Nephron (organoid): ENCODE measurements around the gene TXK.

ENCODE experiments used
- H3K27ac Mint-ChIP-seq, 3 experiments: 2 replicates each; pipeline ENCODE4 v1.8.0; 2020; ENCODE audit warnings: mixed read lengths in 3 of 3, mild to moderate bottlenecking in 2 of 3, moderate library complexity in 1 of 3
- H3K27me3 Mint-ChIP-seq: 2 replicates; pipeline ENCODE4 v1.8.0; 2021; ENCODE audit warnings: low read depth, mild to moderate bottlenecking, moderate library complexity, mixed read lengths
- H3K36me3 Mint-ChIP-seq: 2 replicates; pipeline ENCODE4 v1.8.0; 2020; ENCODE audit warnings: low read depth, mixed read lengths
- H3K4me1 Mint-ChIP-seq: 2 replicates; pipeline ENCODE4 v1.8.0; 2020; ENCODE audit warnings: mixed read lengths
- H3K4me3 Mint-ChIP-seq, 3 experiments: 2 replicates each; pipeline ENCODE4 v1.8.0; 2020; ENCODE audit warnings: mild to moderate bottlenecking in 3 of 3, mixed read lengths in 3 of 3, moderate library complexity in 2 of 3
- H3K9me3 Mint-ChIP-seq: 2 replicates; pipeline ENCODE4 v1.8.0; 2020; ENCODE audit warnings: mixed read lengths
- TF ChIP-seq, protein P1 (sequence below), 3 experiments: fragments of 200-600 bp; sonication (generic); IDR thresholded peaks; one replicate each; pipeline ENCODE4 v1.5.0; 2021; ENCODE audit warnings: antibody characterized with exemption in 3 of 3; ENCODE audit not compliant: unreplicated experiment in 3 of 3

The TXK gene

DNA sequence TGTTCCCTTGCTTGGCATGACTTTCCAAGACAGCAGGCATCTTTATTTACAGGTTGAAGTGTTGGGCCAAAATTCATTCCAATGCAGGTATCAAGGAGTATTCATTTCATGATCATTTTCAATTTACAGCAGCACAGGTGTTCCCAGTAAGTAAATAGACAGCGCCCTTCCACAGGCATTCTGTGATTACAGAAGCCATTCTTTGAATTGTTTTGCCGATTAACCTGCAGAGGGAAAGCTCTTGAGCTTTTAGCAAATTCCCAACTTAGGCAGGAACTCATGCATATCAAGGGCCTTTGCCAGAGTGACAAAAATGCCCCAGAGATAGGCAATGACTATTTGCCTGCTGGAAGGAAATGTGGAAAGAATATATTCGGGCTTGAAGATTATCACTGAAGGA, 6.8 kb downstream of the TXK start:
- TF ChIP-seq, protein P1, sequence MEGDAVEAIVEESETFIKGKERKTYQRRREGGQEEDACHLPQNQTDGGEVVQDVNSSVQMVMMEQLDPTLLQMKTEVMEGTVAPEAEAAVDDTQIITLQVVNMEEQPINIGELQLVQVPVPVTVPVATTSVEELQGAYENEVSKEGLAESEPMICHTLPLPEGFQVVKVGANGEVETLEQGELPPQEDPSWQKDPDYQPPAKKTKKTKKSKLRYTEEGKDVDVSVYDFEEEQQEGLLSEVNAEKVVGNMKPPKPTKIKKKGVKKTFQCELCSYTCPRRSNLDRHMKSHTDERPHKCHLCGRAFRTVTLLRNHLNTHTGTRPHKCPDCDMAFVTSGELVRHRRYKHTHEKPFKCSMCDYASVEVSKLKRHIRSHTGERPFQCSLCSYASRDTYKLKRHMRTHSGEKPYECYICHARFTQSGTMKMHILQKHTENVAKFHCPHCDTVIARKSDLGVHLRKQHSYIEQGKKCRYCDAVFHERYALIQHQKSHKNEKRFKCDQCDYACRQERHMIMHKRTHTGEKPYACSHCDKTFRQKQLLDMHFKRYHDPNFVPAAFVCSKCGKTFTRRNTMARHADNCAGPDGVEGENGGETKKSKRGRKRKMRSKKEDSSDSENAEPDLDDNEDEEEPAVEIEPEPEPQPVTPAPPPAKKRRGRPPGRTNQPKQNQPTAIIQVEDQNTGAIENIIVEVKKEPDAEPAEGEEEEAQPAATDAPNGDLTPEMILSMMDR (IDR thresholded peaks at IDR 0.05; ENCODE audit: unreplicated experiment in 3 of 3), result no peak
- H3K36me3 Mint-ChIP-seq, result no peaks in the 10 kb centered on the region
- H3K4me3 Mint-ChIP-seq, result no peak overlapping the region
- peaks cover 3% of the 10 kb centered on the region for H3K27me3 Mint-ChIP-seq
- H3K4me1 Mint-ChIP-seq, result peaks cover 17% of the 10 kb centered on the region
- H3K27ac Mint-ChIP-seq, result peak overlapping the region in 2 of 3 experiments; percentile 5 to 20
- no peaks in the 10 kb centered on the region for H3K9me3 Mint-ChIP-seq

DNA sequence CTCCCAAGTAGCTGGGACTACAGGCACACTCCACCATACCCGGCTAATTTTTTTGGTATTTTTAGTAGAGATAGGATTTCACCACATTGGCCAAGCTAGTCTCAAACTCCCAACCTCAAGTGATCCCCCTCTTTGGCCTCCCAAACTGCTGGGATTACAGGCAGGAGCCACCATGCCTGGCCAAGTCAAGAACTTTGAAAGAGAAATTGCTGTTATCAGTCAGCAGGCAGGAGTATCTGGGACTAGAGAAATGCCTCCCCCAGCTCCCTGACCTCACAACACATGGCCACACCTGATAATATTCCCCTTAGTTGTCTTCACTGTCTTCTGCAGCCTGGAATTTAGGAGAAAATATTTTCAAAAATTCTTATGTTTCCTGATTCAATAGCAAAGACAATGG, 7.4 kb downstream of the TXK start:
- no peaks in the 10 kb centered on the region for H3K36me3 Mint-ChIP-seq
- H3K9me3 Mint-ChIP-seq, result no peaks in the 10 kb centered on the region
- no peak overlapping the region for H3K27ac Mint-ChIP-seq
- TF ChIP-seq, protein P1 (IDR thresholded peaks at IDR 0.05; ENCODE audit: unreplicated experiment in 3 of 3), result no peak
- H3K4me1 Mint-ChIP-seq, result peaks cover 17% of the 10 kb centered on the region
- H3K27me3 Mint-ChIP-seq, result peaks cover 3% of the 10 kb centered on the region
- H3K4me3 Mint-ChIP-seq, result no peak overlapping the region

DNA sequence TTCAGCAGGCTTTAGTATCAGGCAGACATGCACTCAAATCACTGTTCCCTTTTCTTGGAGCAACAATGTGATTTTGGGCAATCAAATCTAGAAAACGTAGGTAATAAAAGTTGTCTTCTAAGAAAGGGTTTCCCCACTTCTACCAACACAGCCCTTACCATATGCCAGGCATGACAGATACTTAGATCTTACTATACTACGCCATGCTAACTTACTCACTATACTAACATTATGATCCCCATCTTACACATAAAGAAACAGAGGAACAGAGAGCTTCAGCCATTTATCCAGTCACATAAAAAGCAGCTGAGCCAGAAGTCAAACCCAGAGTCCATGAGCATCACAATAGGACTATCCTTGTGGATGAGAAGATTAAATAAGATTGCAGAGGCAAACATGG, 9.2 kb downstream of the TXK start:
- Mint-ChIP-seq H3K27me3 (peaks cover 3% of the 10 kb centered on the region), H3K27ac (no peak overlapping the region), H3K9me3 (no peaks in the 10 kb centered on the region), H3K4me1 (peaks cover 17% of the 10 kb centered on the region), H3K36me3 (no peaks in the 10 kb centered on the region), H3K4me3 (no peak overlapping the region)
- TF ChIP-seq, protein P1 (IDR thresholded peaks at IDR 0.05; ENCODE audit: unreplicated experiment in 3 of 3), result no peak

DNA sequence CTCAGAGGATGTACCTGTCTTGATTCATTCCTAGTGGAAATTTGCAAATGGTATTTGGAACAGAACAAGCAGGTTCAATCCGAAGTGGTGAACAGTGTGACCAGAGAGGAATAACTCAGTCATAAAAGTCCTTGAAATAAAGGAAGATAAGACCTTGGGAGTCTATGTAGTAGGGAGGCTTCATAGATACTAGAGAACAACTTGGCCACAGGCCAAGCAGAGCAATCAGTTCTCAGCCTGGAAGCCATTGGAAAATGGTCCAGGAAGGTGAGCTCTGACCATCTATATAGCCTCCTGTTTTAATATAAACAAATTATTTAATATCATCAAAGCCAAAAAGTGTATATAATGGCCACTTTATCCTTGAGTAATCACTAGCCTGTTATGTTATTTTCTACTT, 11.3 kb downstream of the TXK start:
- Mint-ChIP-seq H3K36me3 (no peaks in the 10 kb centered on the region), H3K27ac (no peak overlapping the region), H3K4me1 (peaks cover 5% of the 10 kb centered on the region), H3K9me3 (no peaks in the 10 kb centered on the region), H3K4me3 (no peak overlapping the region), H3K27me3 (no peaks in the 10 kb centered on the region)
- TF ChIP-seq, protein P1 (IDR thresholded peaks at IDR 0.05; ENCODE audit: unreplicated experiment in 3 of 3), result no peak

DNA sequence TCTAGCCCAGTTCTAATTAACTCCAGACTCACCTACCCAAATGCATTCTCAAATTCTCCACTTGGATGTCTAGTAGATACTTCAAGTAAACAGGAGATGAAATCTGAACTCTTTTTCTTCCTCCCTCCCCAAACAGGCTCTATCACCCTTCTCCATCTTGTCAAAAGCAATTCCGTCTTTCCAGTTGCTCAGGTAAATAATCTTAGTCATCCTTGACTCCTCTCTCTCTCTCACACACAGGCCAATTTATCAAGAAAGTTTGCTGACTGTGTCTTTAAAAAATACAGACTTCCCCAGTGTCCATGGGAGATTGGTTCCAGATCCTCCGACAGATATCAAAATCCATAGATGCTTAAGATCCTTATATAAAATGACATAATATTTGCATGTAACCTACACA, 12.9 kb downstream of the TXK start:
- H3K27me3 Mint-ChIP-seq, result no peaks in the 10 kb centered on the region
- no peak overlapping the region for H3K4me3 Mint-ChIP-seq
- H3K9me3 Mint-ChIP-seq, result no peaks in the 10 kb centered on the region
- TF ChIP-seq, protein P1 (IDR thresholded peaks at IDR 0.05; ENCODE audit: unreplicated experiment in 3 of 3), result no peak
- no peak overlapping the region for H3K27ac Mint-ChIP-seq
- H3K4me1 Mint-ChIP-seq, result no peaks in the 10 kb centered on the region
- H3K36me3 Mint-ChIP-seq, result no peaks in the 10 kb centered on the region

DNA sequence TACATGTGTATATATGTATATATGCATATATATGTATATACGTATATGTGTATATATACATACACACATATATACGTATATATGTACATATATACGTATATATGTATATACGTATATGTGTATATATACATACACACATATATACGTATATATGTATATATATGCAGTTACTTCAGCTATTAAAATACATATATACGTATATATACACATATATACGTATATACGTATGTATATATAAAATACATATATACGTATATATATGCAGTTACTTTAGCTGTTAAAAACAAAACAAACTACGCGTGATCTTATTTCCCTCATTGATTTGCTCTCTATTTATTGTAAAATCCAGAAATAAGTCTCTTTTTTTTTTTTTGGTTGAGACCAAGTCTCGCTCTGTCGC, 13.9 kb downstream of the TXK start:
- no peak overlapping the region for H3K27ac Mint-ChIP-seq
- no peaks in the 10 kb centered on the region for H3K9me3 Mint-ChIP-seq
- H3K4me1 Mint-ChIP-seq, result no peaks in the 10 kb centered on the region
- TF ChIP-seq, protein P1 (IDR thresholded peaks at IDR 0.05; ENCODE audit: unreplicated experiment in 3 of 3), result no peak
- no peaks in the 10 kb centered on the region for H3K27me3 Mint-ChIP-seq
- H3K4me3 Mint-ChIP-seq, result no peak overlapping the region
- no peaks in the 10 kb centered on the region for H3K36me3 Mint-ChIP-seq
